GM12874 (cell line): ENCODE results near the gene STRN4.

Experiments used
- TF ChIP-seq, protein P1 (sequence below): IDR thresholded peaks from 2 replicates; pipeline ENCODE4 v1.5.1; 2011; ENCODE audit warnings: low read depth, mild to moderate bottlenecking, control low read depth, low read length, moderate library complexity; ENCODE audit not compliant: insufficient read depth

STRN4 gene

DNA sequence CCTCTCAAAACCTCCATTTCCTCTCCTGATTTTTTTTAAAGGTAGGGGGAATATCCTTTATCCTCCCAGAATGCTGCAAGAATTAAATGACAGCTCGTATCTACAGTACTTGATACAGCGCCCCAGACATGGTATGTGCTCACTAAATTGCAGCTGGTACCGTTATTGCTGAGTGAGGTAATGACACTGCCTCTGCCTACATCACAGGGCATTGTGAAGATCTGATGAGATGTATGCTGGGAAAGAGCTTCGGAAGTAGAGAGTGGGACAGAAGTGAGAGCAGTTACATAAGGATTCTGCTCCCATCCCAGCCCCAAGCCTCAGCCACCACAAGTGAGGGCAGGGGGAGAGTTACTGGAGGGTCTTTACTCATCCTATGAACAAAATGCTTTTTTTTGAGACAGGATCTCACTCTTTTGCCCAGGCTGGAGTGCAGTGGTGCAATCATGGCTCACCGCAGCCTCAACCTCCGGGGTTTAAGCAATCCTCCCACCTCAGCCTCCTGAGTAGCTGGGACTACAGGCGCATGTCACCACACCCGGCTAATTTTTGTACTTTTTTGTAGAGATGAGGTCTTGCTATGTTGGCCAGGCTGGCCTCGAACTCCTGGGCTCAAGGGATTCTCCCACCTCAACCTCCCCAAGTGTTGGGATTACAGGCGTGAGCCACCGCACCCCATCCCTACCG is 2.1 kb downstream of the STRN4 start:
- TF ChIP-seq, protein P1, sequence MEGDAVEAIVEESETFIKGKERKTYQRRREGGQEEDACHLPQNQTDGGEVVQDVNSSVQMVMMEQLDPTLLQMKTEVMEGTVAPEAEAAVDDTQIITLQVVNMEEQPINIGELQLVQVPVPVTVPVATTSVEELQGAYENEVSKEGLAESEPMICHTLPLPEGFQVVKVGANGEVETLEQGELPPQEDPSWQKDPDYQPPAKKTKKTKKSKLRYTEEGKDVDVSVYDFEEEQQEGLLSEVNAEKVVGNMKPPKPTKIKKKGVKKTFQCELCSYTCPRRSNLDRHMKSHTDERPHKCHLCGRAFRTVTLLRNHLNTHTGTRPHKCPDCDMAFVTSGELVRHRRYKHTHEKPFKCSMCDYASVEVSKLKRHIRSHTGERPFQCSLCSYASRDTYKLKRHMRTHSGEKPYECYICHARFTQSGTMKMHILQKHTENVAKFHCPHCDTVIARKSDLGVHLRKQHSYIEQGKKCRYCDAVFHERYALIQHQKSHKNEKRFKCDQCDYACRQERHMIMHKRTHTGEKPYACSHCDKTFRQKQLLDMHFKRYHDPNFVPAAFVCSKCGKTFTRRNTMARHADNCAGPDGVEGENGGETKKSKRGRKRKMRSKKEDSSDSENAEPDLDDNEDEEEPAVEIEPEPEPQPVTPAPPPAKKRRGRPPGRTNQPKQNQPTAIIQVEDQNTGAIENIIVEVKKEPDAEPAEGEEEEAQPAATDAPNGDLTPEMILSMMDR, result no peak

- TF ChIP-seq, protein P1, result no peak
Observed at GRCh38 chr19:46742926-46743480, 3.2 kb downstream of the STRN4 start.

DNA sequence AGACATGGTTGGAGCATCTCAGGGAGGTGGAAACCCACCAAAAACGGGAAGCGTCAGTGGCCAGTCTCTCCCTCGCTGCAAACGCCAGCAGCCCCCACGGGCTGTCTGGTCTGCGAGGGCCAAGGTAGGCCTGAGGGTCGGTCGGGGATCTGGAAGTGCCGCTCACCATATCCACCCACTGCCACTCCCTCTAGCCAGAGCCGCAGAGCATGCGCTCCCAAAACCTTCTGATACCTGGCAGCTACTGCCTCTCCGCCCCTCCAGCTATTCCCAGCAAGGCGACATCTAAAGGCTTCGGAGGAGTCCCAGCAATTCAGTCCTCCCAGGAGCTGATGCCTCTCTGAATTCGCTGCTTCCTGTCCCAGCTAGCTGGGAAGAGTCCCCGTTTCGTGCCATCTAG is 4.8 kb downstream of the STRN4 start:
- TF ChIP-seq, protein P1, result no peak

DNA sequence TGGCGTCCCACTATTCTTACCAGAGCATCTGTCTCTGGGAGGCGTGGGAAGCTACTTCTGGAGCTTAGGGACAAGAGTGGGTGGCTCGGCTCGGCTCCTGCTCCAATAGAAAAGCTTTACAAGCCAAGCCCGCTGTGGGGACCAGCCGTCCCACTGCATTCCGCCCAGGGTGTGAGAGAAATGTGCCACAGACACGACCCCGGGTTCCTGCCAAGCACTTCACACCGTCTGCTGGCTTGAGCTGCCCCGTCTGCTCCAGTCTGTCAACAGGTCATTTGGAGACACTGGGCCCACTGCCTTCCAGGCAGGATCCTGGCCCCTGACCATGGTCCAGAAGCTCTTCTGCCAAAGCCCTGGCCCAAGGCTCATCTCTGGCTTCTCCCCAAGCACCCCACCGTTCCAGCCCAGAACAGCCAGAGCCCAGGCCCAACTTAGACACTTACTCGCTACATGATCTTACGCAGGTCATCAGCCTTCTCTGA is 6.9 kb downstream of the STRN4 start:
- TF ChIP-seq, protein P1, result no peak

DNA sequence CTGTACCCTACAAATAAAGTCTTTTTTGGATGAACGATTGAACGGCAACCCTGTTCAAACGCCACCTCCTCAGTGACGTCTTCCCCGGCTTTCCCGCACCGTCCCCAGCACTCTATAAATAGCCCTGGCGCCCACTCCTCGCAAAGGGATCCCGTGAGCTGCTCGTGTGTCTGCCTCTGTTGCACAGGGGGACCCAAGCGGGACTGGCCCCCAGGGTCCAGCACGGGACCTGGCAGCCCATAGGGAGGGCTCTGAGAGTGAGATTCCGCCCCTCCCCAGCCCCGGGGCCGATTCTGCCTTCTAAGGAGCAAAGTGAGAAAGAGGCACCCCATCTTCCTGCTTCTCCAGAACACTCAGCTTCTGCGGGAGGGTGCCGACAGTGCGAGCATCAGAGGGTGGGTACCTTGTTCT is 8.5 kb downstream of the STRN4 start:
- TF ChIP-seq, protein P1, result no peak

- TF ChIP-seq, protein P1, result no peak
Observed at GRCh38 chr19:46737298-46737654, 9.0 kb downstream of the STRN4 start.

GRCh38 chr19:46736531-46737297 is 9.5 kb downstream of the STRN4 start:
- TF ChIP-seq, protein P1, result no peak
